Endothelial cell of umbilical vein (primary cell): Measurements from ENCODE around the gene CFAP20DC.

Source experiments
- EZH2 ChIP-seq: IDR thresholded peaks from 2 replicates; pipeline ENCODE4 v1.6.1; 2012; ENCODE audit warnings: borderline replicate concordance, low read depth, mild to moderate bottlenecking, moderate library complexity, low read length, inconsistent platforms; ENCODE audit not compliant: severe bottlenecking
- FOS ChIP-seq: IDR thresholded peaks from 2 replicates; pipeline ENCODE4 v1.6.1; 2011; ENCODE audit warnings: mild to moderate bottlenecking, low read length, moderate library complexity, borderline replicate concordance; ENCODE audit not compliant: insufficient read depth
- JUN ChIP-seq: IDR thresholded peaks from 2 replicates; pipeline ENCODE4 v1.6.1; 2011; ENCODE audit warnings: borderline replicate concordance, low read depth; ENCODE audit not compliant: insufficient read length, insufficient read depth
- MYC ChIP-seq: IDR thresholded peaks from one replicate; pipeline ENCODE4 v1.6.1; 2011; ENCODE audit warnings: mild to moderate bottlenecking, low read depth, low read length
- POLR2A ChIP-seq: IDR thresholded peaks from 2 replicates; pipeline ENCODE4 v1.6.1; 2012; ENCODE audit warnings: low read depth, mild to moderate bottlenecking, control low read depth, low read length
- POLR2AphosphoS5 ChIP-seq: IDR thresholded peaks from 2 replicates; pipeline ENCODE4 v1.6.1; 2012; ENCODE audit warnings: low read depth, mild to moderate bottlenecking, control low read depth, low read length, moderate library complexity; ENCODE audit not compliant: insufficient read depth
- TF ChIP-seq, protein P1 (sequence below), 2 donors: IDR thresholded peaks; 1 replicate in 1 of 2; 2 replicates in 1 of 2; pipeline ENCODE4 v1.5.1; 2011; ENCODE audit warnings: low read length in 2 of 2, mild to moderate bottlenecking in 2 of 2, moderate library complexity in 2 of 2, control low read depth in 1 of 2, inconsistent platforms in 1 of 2, low read depth in 1 of 2; ENCODE audit not compliant: insufficient read depth in 1 of 2; ENCODE audit errors: extremely low read depth in 1 of 2
- TF ChIP-seq, protein P2 (sequence below): IDR thresholded peaks from 2 replicates; pipeline ENCODE4 v1.6.1; 2011; ENCODE audit not compliant: insufficient read depth, insufficient read length

DNA sequence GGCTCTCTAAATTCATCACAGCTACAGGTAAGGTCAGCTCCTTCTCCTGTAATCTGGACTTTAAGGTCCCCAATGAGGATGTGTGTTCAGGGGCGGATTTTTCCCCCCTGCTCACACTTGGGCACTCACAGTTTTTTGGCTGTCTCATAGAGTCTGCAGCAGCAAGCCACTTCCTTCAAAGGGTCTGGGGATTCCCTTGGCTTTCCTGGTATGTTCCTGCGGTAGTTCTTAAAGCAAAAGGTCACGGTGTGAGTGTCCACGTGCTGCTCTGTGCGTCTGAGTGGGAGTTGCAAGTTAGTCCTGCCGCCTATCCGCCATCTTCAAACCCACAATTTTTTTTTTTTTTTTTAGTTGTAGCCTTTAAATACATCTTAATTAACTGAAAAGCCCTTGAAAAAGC lies 15.4 kb upstream of the CFAP20DC start:
- TF ChIP-seq, protein P1, sequence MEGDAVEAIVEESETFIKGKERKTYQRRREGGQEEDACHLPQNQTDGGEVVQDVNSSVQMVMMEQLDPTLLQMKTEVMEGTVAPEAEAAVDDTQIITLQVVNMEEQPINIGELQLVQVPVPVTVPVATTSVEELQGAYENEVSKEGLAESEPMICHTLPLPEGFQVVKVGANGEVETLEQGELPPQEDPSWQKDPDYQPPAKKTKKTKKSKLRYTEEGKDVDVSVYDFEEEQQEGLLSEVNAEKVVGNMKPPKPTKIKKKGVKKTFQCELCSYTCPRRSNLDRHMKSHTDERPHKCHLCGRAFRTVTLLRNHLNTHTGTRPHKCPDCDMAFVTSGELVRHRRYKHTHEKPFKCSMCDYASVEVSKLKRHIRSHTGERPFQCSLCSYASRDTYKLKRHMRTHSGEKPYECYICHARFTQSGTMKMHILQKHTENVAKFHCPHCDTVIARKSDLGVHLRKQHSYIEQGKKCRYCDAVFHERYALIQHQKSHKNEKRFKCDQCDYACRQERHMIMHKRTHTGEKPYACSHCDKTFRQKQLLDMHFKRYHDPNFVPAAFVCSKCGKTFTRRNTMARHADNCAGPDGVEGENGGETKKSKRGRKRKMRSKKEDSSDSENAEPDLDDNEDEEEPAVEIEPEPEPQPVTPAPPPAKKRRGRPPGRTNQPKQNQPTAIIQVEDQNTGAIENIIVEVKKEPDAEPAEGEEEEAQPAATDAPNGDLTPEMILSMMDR (IDR thresholded peaks at IDR 0.05; ENCODE audit: extremely low read depth in 1 of 2, insufficient read depth in 1 of 2, low read depth in 1 of 2, low read length in 2 of 2): no peak
- TF ChIP-seq, protein P2, sequence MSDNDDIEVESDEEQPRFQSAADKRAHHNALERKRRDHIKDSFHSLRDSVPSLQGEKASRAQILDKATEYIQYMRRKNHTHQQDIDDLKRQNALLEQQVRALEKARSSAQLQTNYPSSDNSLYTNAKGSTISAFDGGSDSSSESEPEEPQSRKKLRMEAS: no peak
- TF ChIP-seq POLR2A (no peak), POLR2AphosphoS5 (no peak), EZH2 (no peak), MYC (no peak), JUN (no peak), FOS (no peak)
